ENCODE data around the gene MACC1.
"Not testable (repeated sequence)": the region's sequence is repeated elsewhere in the genome, so short reads cannot be mapped to it uniquely, and the experiment has no call there.

The MACC1 gene

DNA sequence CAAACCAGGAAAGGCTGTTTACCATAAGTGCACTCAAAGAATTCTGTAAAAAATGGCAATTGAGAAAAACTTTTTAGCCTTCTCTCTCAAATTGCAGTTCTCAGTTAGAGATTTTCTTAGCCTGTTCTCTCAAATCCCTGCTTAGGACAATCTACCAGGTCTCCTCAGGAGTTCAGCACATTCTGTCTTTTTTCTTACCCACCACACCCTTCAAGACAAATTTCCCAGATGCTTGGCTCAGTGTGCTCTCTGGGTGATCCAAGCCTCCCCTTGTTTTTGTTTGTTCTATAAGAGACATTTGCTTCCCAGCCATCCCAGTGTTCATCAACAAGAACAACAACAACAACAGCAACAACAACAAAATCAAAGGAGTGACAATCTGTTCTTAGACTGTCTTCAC, 87.3 kb downstream of the MACC1 start:
- Histone ChIP-seq H3K4me1 (ENCODE audit: insufficient read depth, low read length) (peaks cover 43% of the 10 kb centered on the region), H3K36me3 (ENCODE audit: insufficient read depth, low read length) (peaks cover 12% of the 10 kb centered on the region), H3K9ac (ENCODE audit: low read depth, low read length) (no peak overlapping the region), H3K9me3 (ENCODE audit: control insufficient read depth, insufficient read depth, low read length) (no peaks in the 10 kb centered on the region)

GRCh38 chr7:20128001-20128400, 89.2 kb downstream of the MACC1 start:
- no peak overlapping the region for H3K9ac ChIP-seq (ENCODE audit: low read depth, low read length)
- H3K4me1 ChIP-seq (ENCODE audit: insufficient read depth, low read length) = peaks cover 42% of the 10 kb centered on the region
- H3K36me3 ChIP-seq (ENCODE audit: insufficient read depth, low read length) = peaks cover 21% of the 10 kb centered on the region
- no peaks in the 10 kb centered on the region for H3K9me3 ChIP-seq (ENCODE audit: control insufficient read depth, insufficient read depth, low read length)

- not testable (repeated sequence) for H3K9me3 ChIP-seq (ENCODE audit: control insufficient read depth, insufficient read depth, low read length)
- Histone ChIP-seq H3K9ac (ENCODE audit: low read depth, low read length) (0 out of 2 replicates have a peak overlapping the region, but pooled peaks have one; percentile 63), H3K4me1 (ENCODE audit: insufficient read depth, low read length) (peaks cover 36% of the 10 kb centered on the region), H3K36me3 (ENCODE audit: insufficient read depth, low read length) (peaks cover 33% of the 10 kb centered on the region)
These were observed 91.1 kb downstream of the MACC1 start for GRCh38 chr7:20126060-20126459.

DNA sequence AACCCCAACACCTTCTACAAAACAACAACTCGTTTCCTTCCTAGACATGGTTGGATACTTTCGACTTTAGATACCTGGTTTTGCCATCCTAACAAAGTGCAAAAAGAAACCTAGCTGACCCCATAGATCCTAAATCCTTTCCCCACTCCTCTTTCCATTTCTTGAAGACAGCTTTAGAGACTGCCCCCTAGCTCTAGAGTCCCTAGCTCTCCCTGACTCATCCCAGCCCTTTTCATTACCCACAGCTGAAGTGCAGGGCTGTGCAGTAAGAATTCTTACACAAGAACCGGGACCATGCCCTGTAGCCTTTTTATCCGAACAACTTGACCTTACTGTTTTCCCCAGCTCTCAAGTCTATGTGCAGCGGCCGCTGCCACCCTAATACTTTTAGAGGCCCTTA, 93.1 kb downstream of the MACC1 start:
- Histone ChIP-seq H3K9ac (ENCODE audit: low read depth, low read length) (peak overlapping the region; percentile 97), H3K36me3 (ENCODE audit: insufficient read depth, low read length) (peaks cover 30% of the 10 kb centered on the region), H3K4me1 (ENCODE audit: insufficient read depth, low read length) (peaks cover 30% of the 10 kb centered on the region)
- H3K9me3 ChIP-seq (ENCODE audit: control insufficient read depth, insufficient read depth, low read length) = not testable (repeated sequence)

DNA sequence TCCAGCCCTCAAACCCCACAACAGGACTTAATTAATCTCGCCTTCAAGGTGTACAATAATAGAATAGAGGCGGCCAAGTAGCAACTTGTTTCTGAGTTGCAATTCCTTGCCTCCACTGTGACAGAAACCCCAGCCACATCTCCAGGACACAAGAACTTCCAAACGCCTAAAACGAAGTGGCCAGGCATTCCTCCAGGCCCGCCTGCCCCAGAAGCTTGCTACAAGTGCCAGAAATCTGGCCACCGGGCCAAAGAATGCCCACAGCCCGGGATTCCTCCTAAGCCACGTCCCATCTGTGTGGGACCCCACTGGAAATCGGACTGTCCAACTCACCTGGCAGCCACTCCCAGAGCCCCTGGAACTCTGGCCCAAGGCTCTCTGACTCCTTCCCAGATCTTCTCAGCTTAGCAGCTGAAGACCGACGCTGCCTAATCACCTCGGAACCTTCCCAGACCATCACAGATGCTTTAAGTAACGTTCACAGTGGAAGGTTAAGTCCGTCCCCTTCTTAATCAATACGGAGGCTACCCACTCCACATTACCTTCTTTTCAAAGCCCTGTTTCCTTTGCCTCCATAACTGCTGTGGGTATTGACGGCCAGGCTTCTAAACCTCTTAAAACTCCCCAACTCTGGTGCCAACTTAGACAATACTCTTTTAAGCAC, 94.4 kb downstream of the MACC1 start:
- H3K9ac ChIP-seq (ENCODE audit: low read depth, low read length) = peak overlapping the region; percentile 97

GRCh38 chr7:20122073-20122472, 95.1 kb downstream of the MACC1 start:
- peak overlapping the region; percentile 97 for H3K9ac ChIP-seq (ENCODE audit: low read depth, low read length)
- H3K36me3 ChIP-seq (ENCODE audit: insufficient read depth, low read length) = peaks cover 46% of the 10 kb centered on the region
- H3K4me1 ChIP-seq (ENCODE audit: insufficient read depth, low read length) = peaks cover 33% of the 10 kb centered on the region
- no peaks in the 10 kb centered on the region for H3K9me3 ChIP-seq (ENCODE audit: control insufficient read depth, insufficient read depth, low read length)

More for the DNA sequence above, 94.4 kb downstream of the MACC1 start:
- Histone ChIP-seq H3K4me1 (ENCODE audit: insufficient read depth, low read length) (peaks cover 28% of the 10 kb centered on the region), H3K36me3 (ENCODE audit: insufficient read depth, low read length) (peaks cover 42% of the 10 kb centered on the region)
- not testable (repeated sequence) for H3K9me3 ChIP-seq (ENCODE audit: control insufficient read depth, insufficient read depth, low read length)

- Histone ChIP-seq H3K4me1 (ENCODE audit: insufficient read depth, low read length) (peaks cover 27% of the 10 kb centered on the region), H3K9ac (ENCODE audit: low read depth, low read length) (peak overlapping the region; percentile 97), H3K9me3 (ENCODE audit: control insufficient read depth, insufficient read depth, low read length) (no peaks in the 10 kb centered on the region), H3K36me3 (ENCODE audit: insufficient read depth, low read length) (peaks cover 43% of the 10 kb centered on the region)
These were observed 95.8 kb downstream of the MACC1 start for GRCh38 chr7:20121404-20121803.

DNA sequence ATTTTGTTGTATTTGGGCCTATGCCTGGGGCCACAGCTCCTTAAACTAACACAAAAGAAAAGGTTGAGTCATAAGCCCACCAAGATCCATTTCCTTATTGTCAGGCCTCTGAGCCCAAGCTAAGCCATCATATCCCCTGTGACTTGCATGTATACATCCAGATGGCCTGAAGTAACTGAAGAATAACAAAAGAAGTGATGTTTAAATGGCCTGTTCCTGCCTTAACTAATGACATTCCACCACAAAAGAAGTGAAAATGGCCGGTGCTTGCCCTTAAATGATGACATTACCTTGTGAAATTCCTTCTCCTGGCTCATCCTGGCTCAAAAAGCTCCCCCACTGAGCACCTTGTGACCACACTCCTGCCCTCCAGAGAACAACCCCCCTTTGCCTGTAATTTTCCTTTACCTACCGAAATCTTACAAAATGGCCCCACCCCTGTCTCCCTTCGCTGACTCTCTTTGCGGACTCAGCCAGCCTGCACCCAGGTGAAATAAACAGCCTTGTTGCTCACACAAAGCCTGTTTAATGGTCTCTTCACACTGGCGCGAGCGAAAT, 96.5 kb downstream of the MACC1 start:
- Histone ChIP-seq H3K36me3 (ENCODE audit: insufficient read depth, low read length) (peaks cover 43% of the 10 kb centered on the region), H3K4me1 (ENCODE audit: insufficient read depth, low read length) (peaks cover 30% of the 10 kb centered on the region), H3K9ac (ENCODE audit: low read depth, low read length) (peak overlapping the region; percentile 97)
- H3K9me3 ChIP-seq (ENCODE audit: control insufficient read depth, insufficient read depth, low read length) = not testable (repeated sequence)

DNA sequence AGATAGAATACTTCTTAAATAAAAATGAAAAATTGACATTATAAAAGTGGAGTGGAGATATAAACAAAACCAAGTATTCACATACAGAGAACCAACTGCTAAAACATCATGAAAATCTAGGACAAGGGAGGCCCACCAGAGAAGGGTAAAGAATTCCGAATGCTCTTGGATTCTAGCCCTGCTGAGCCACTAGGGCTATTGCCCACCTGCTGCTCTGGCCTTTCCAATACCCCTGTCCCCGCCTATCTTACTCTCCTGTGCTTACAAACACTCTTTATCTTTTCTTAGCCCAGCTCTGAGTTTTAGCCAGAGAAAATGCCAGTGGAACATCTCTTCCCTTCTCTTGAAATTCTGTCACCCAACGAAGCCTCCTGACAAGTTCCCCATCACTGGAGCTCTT, 100.3 kb downstream of the MACC1 start:
- Histone ChIP-seq H3K4me1 (ENCODE audit: insufficient read depth, low read length) (peaks cover 61% of the 10 kb centered on the region), H3K9ac (ENCODE audit: low read depth, low read length) (no peak overlapping the region), H3K36me3 (ENCODE audit: insufficient read depth, low read length) (peaks cover 22% of the 10 kb centered on the region), H3K9me3 (ENCODE audit: control insufficient read depth, insufficient read depth, low read length) (no peaks in the 10 kb centered on the region)

DNA sequence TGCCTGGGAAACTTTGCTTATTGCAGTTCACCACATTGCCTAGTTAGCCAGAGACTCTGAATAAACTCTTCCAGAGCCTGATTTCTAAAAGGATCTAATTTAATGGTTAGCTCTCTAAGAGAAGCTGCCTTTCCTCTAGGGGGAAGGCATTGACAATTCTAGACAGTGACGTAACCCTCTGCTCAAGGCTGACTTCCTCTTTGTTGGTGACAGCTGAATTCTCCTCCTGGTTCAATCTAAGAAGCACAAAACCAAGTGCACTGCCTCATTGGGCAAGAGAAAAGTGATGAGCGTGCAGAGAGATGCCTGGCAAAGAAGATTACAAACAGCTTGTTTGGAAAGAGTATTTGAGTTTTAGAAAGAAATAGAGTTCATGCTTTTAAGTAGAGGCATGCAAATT, 102.7 kb downstream of the MACC1 start:
- no peak overlapping the region for H3K9ac ChIP-seq (ENCODE audit: low read depth, low read length)

GRCh38 chr7:20113427-20114027, 103.7 kb downstream of the MACC1 start:
- H3K9me3 ChIP-seq (ENCODE audit: control insufficient read depth, insufficient read depth, low read length) = no peaks in the 10 kb centered on the region
- peaks cover 53% of the 10 kb centered on the region for H3K4me1 ChIP-seq (ENCODE audit: insufficient read depth, low read length)
- H3K9ac ChIP-seq (ENCODE audit: low read depth, low read length) = no peak overlapping the region
- H3K36me3 ChIP-seq (ENCODE audit: insufficient read depth, low read length) = peaks cover 11% of the 10 kb centered on the region

More for the DNA sequence above, 102.7 kb downstream of the MACC1 start:
- peaks cover 20% of the 10 kb centered on the region for H3K36me3 ChIP-seq (ENCODE audit: insufficient read depth, low read length)
- H3K9me3 ChIP-seq (ENCODE audit: control insufficient read depth, insufficient read depth, low read length) = no peaks in the 10 kb centered on the region
- H3K4me1 ChIP-seq (ENCODE audit: insufficient read depth, low read length) = peaks cover 57% of the 10 kb centered on the region

DNA sequence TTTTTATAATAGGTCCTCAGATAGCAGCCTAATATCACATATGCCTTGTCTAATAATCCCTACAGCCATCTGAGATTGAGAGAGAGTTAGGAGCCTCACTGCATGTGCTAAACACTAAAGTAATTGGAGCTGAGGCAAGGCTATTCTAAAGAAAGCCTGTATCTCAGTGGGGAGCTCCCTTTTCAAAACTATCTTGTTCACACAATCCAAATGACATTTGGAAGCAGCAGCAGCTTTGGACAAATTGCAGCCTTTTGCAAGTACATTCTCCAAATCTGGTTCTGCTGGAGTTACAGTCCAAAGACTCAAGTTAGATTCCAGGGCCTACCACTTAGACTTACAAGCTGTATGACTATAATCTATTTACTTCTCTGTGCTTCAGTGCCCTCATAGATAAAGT, 104.5 kb downstream of the MACC1 start:
- peaks cover 3% of the 10 kb centered on the region for H3K36me3 ChIP-seq (ENCODE audit: insufficient read depth, low read length)
- no peaks in the 10 kb centered on the region for H3K9me3 ChIP-seq (ENCODE audit: control insufficient read depth, insufficient read depth, low read length)
- H3K4me1 ChIP-seq (ENCODE audit: insufficient read depth, low read length) = peaks cover 45% of the 10 kb centered on the region
- no peak overlapping the region for H3K9ac ChIP-seq (ENCODE audit: low read depth, low read length)

- Histone ChIP-seq H3K36me3 (ENCODE audit: insufficient read depth, low read length) (no peaks in the 10 kb centered on the region), H3K4me1 (ENCODE audit: insufficient read depth, low read length) (peaks cover 38% of the 10 kb centered on the region), H3K9ac (ENCODE audit: low read depth, low read length) (no peak overlapping the region), H3K9me3 (ENCODE audit: control insufficient read depth, insufficient read depth, low read length) (no peaks in the 10 kb centered on the region)
These were observed 105.2 kb downstream of the MACC1 start for GRCh38 chr7:20111821-20112542.

DNA sequence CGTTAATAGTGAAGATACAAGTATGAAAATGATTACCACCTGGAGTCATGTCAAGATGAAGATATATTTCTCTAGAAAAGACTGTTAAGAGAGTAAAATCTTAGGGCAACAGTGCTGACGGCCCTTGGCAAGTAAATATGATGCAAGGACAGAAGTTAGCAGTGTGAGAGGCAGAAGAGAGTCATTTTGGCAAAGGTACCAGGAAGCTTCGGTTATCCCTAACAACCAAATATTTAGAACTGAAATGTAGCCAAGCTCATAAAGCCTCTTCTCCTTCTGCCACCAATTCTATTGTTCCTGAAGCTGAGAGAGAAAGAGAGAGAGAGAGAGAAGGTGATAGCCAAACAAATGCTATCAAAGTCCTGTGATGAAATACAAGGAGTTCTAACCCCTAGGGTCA, 109.6 kb downstream of the MACC1 start:
- H3K4me1 ChIP-seq (ENCODE audit: insufficient read depth, low read length) = peaks cover 4% of the 10 kb centered on the region; the same call in 1 of the 2 replicates
- no peak overlapping the region for H3K9ac ChIP-seq (ENCODE audit: low read depth, low read length)
- peaks cover 10% of the 10 kb centered on the region for H3K36me3 ChIP-seq (ENCODE audit: insufficient read depth, low read length)
- no peaks in the 10 kb centered on the region for H3K9me3 ChIP-seq (ENCODE audit: control insufficient read depth, insufficient read depth, low read length)

All from ES-I3 (cell line).